BJ (cell line): ENCODE data around the gene LDLR. TPM values are rescaled to one million over a fixed set of nuclear protein-coding genes. Genes with fewer than 3 reads are reported as not detected.
"Not testable (repeated sequence)": the region's sequence is repeated elsewhere in the genome, so short reads cannot be mapped to it uniquely, and the experiment has no call there.

Source experiments
- CTCF ChIA-PET: fragments of 350-600 bp; formaldehyde crosslinking; extraction: SDS; loops from one replicate; lab custom pipeline; 2021; ENCODE audit warnings: antibody characterized with exemption, inconsistent platforms; lab: Yijun Ruan, JAX
- POLR2A ChIA-PET: fragments of 300-600 bp; sonication (Branson Sonifier 250); formaldehyde crosslinking; extraction: SDS; loops from one replicate; lab custom pipeline; 2021; ENCODE audit warnings: antibody characterized with exemption; lab: Charles Lee
- DNase-seq: peaks from one replicate; pipeline ENCODE4 v3.0.0-alpha.2; 2011; ENCODE audit warnings: low read depth
- H3K27me3 ChIP-seq: 2 replicates; pipeline ENCODE4 v1.6.0; 2011; ENCODE audit warnings: low read length; ENCODE audit not compliant: control insufficient read depth, insufficient read depth
- H3K36me3 ChIP-seq: 2 replicates; pipeline ENCODE4 v1.5.1; 2011; ENCODE audit warnings: low read length; ENCODE audit not compliant: control insufficient read depth, insufficient read depth
- H3K4me3 ChIP-seq: 2 replicates; pipeline ENCODE4 v1.5.1; 2011; ENCODE audit warnings: low read depth, mild to moderate bottlenecking, control low read depth, low read length
- polyA plus RNA-seq: library from polyadenylated mRNA; depleted of rRNA; stranded (reverse); fragments of >200 nt; gene quantifications from 2 replicates; pipeline ENCODE4 v1.2.3, GENCODE V29; 2011
- TF ChIP-seq, protein P1 (sequence below): IDR thresholded peaks from 2 replicates; pipeline ENCODE4 v1.5.1; 2011; ENCODE audit warnings: low read depth, mild to moderate bottlenecking, control low read depth, inconsistent platforms, low read length, moderate library complexity; ENCODE audit not compliant: insufficient read depth

Gene LDLR
- polyA plus RNA-seq, 1 experiment = 60.0 TPM

DNA sequence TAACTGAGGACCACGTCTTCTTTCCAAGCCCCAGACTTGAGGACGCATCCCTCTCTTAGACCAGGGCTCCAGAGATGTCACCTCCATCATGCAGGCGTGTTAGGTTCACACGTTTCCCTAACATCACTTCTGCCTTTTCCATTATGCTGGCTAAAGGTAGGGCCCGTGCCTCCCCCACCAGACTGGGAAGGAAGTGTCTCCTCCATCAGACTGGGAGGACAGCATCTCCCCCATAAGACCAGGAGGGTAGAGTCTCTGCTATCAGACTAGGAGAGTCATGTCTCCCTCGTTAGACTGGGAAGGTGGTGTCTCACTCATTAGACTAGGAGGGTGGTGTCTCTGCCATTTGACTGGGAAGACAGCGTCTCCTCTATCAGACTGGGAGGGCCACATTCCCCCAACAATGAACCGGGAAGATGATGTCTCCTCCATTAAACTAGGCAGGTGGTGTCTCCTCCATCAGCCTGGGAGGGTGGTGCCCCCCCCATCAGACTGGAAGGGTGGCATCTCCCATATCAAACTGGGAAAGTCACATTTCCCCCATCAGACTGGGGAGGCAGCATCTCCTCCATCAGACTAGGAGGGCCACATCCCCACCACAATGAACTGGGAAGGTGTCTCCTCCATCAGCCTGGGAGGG lies 84.4 kb downstream of the LDLR start:
- CTCF ChIA-PET = no interaction called here
- TF ChIP-seq, protein P1, sequence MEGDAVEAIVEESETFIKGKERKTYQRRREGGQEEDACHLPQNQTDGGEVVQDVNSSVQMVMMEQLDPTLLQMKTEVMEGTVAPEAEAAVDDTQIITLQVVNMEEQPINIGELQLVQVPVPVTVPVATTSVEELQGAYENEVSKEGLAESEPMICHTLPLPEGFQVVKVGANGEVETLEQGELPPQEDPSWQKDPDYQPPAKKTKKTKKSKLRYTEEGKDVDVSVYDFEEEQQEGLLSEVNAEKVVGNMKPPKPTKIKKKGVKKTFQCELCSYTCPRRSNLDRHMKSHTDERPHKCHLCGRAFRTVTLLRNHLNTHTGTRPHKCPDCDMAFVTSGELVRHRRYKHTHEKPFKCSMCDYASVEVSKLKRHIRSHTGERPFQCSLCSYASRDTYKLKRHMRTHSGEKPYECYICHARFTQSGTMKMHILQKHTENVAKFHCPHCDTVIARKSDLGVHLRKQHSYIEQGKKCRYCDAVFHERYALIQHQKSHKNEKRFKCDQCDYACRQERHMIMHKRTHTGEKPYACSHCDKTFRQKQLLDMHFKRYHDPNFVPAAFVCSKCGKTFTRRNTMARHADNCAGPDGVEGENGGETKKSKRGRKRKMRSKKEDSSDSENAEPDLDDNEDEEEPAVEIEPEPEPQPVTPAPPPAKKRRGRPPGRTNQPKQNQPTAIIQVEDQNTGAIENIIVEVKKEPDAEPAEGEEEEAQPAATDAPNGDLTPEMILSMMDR = no peak
- peaks cover 56% of the 10 kb centered on the region for H3K36me3 ChIP-seq
- POLR2A ChIA-PET = no interaction called here
- DNase-seq = no peak
- H3K27me3 ChIP-seq = no peaks in the 10 kb centered on the region
- H3K4me3 ChIP-seq = no peak overlapping the region

DNA sequence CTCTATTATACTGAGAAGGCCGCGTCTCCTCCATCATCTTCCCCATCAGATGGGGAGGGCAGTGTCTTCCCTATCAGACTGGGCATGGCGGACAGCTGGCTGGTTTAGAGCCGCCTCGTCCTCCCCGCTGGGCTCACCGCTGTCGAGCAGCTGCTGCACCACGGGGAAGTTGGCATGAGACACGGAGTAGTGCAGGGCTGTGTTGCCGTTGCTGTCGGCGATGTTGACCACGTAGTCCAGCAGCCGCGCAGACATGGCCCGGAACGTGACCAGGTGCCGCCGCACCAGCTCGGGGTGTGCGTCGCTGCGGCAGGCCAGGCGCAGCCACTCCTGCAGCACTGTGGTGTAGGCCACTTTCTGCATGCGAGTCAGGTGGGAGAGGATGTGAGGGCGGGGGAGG lies 85.1 kb downstream of the LDLR start:
- H3K27me3 ChIP-seq = no peaks in the 10 kb centered on the region
- no peak overlapping the region for H3K4me3 ChIP-seq
- CTCF ChIA-PET = interaction anchor here (1.0 to 1.4 kb wide), 2 partner anchors 14 to 30 kb away, joined by 3 to 5 read pairs; no protein-coding TSS in a partner anchor
- peaks cover 60% of the 10 kb centered on the region for H3K36me3 ChIP-seq
- no peak for DNase-seq
- TF ChIP-seq, protein P1 = no peak
- POLR2A ChIA-PET = no interaction called here

DNA sequence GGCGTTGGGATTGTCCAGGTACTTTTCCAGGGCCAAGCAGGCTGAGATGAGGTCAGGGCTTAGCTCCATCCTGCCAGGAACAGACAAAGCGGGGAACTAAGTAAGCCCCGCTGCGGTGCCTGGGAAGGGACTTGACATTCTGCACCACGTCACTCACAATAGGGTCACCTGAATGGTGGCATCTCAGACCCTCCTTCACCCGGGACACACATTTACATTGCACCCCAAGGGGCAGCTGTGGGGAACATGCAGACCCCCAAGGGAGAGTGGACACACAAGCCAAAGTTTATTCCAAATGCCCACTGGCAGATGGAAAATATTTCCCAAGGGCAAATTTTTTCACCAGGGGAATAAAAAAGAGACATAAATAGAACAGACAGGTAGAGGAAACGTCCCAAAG lies 86.7 kb downstream of the LDLR start:
- Histone ChIP-seq H3K27me3 (no peaks in the 10 kb centered on the region), H3K36me3 (peaks cover 56% of the 10 kb centered on the region), H3K4me3 (no peak overlapping the region)
- DNase-seq = no peak
- TF ChIP-seq, protein P1 = no peak
- POLR2A ChIA-PET = no interaction called here
- CTCF ChIA-PET = interaction anchor here (1.4 kb wide), 1 partner anchor 28 kb away, joined by 5 read pairs; no protein-coding TSS in a partner anchor

DNA sequence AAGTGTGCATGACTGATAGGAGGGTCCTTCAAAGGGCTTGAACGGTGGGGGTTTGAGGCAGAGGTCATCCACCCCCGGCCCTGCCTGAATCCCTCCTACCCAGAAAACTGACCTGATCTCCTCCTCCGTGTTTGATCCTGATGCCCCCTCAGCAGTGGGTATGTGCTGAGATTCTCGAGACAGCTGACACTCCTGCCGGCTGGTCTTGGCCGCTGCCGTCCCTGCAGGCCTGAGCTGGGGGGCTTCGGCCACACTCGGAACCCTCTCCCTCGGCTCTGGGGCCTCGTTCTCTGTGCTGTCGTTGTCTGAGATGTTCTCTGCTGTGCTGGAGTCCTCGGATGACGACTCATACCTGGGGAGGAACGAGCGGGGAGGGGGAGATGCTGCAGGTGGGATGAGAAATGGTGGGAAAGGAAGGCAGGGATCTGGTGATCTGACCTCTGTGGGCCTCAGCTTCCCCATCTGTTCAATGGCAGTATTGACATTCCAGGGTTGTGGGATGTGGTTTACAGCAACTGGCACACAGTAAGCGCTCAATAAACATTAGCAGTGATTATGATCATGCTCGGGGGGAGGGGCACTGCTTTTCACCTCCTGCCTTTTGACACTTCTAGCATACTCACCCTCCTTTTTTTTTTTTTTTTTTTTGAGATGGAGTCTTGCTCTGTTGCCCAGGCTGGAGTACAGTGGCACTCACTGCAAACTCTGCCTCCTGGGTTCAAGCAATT lies 87.4 kb downstream of the LDLR start:
- ChIA-PET CTCF (interaction anchor here (1.4 kb wide), 1 partner anchor 38 kb away, joined by 3 read pairs; no protein-coding TSS in a partner anchor), POLR2A (no interaction called here)
- no peak overlapping the region for H3K4me3 ChIP-seq
- TF ChIP-seq, protein P1 = no peak
- H3K36me3 ChIP-seq = peaks cover 55% of the 10 kb centered on the region
- no peaks in the 10 kb centered on the region for H3K27me3 ChIP-seq
- DNase-seq = no peak

DNA sequence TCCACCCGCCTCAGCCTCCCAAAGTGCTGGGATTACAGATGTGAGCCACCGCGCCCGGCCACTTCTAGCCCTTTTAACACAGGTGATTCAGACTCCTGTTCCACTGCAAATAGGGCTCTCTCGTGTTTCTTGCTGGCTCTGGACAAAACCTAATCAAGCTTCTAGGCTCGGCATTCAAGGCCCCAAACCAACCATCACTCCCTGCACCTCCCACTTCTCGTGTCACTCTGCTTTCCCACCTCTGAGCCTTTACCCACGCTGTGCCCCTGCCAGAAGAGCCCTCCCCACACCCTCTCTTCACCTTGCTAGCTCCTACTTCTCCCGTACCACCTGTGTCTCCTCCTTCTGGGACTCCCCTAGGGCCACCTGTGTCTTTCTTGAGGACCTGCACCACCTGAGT lies 88.3 kb downstream of the LDLR start:
- POLR2A ChIA-PET = interaction anchor here (0.6 kb wide), 2 partner anchors 9 to 12 kb away, joined by 7 to 8 read pairs; no protein-coding TSS in a partner anchor
- Histone ChIP-seq H3K27me3 (no peaks in the 10 kb centered on the region), H3K4me3 (no peak overlapping the region), H3K36me3 (peaks cover 52% of the 10 kb centered on the region)
- no peak for DNase-seq
- CTCF ChIA-PET = interaction anchor here (0.8 to 1.4 kb wide), 2 partner anchors 26 to 39 kb away, joined by 3 to 6 read pairs; no protein-coding TSS in a partner anchor
- TF ChIP-seq, protein P1 = no peak

DNA sequence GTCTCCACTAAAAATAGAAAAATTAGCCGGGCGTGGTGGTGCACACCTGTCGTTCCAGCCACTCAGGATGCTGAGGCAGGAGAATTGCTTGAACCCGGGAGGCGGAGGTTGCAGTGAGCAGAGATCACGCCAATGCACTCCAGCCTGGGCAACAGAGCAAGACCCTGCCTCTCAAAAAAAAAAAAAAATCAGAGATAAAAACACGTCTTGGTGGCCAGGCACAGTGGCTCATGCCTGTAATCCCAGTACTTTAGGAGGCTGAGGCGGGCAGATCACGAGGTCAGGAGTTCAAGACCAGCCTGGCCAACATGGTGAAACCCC lies 89.8 kb downstream of the LDLR start:
- CTCF ChIA-PET, DNase-seq, H3K27me3 ChIP-seq, POLR2A ChIA-PET, H3K4me3 ChIP-seq: not testable (repeated sequence)
- peaks cover 44% of the 10 kb centered on the region for H3K36me3 ChIP-seq
